GM23338 (cell line): ENCODE data around the gene EP300.

Experiments
- CREB1 ChIP-seq: fragments of 250-450 bp; sonication (Bioruptor Pico); IDR thresholded peaks from 2 replicates; pipeline ENCODE4 v1.5.0; 2020; ENCODE audit warnings: low read depth, mild to moderate bottlenecking, moderate library complexity
- EZH2 ChIP-seq: fragments of 200-600 bp; sonication (generic); IDR thresholded peaks from one replicate; pipeline ENCODE4 v1.8.0; 2017; ENCODE audit warnings: antibody characterized with exemption, mild to moderate bottlenecking, low read depth; ENCODE audit not compliant: unreplicated experiment
- EZH2phosphoT487 ChIP-seq: fragments of 200-600 bp; sonication (generic); IDR thresholded peaks from one replicate; pipeline ENCODE4 v1.8.1; 2018; ENCODE audit warnings: antibody characterized with exemption; ENCODE audit not compliant: unreplicated experiment
- JUNB ChIP-seq: IDR thresholded peaks from one replicate; pipeline ENCODE4 v1.6.1; 2016; ENCODE audit warnings: antibody characterized with exemption; ENCODE audit not compliant: unreplicated experiment
- POLR2AphosphoS5 ChIP-seq: IDR thresholded peaks from 2 replicates; pipeline ENCODE4 v1.6.1; 2016; ENCODE audit warnings: antibody characterized with exemption, low read depth
- REST ChIP-seq: IDR thresholded peaks from one replicate; pipeline ENCODE4 v1.6.1; 2018; ENCODE audit warnings: antibody characterized with exemption; ENCODE audit not compliant: unreplicated experiment
- TF ChIP-seq, protein P1 (sequence below), 2 experiments: fragments of 200-600 bp in 1 of 2; sonication (generic) in 1 of 2; conservative IDR thresholded peaks; 2 replicates each; pipeline versions ENCODE4 v1.5.1 to v1.6.1; 2016 to 2017; ENCODE audit warnings: antibody characterized with exemption in 2 of 2, low read depth in 2 of 2, mild to moderate bottlenecking in 2 of 2, moderate library complexity in 1 of 2

DNA sequence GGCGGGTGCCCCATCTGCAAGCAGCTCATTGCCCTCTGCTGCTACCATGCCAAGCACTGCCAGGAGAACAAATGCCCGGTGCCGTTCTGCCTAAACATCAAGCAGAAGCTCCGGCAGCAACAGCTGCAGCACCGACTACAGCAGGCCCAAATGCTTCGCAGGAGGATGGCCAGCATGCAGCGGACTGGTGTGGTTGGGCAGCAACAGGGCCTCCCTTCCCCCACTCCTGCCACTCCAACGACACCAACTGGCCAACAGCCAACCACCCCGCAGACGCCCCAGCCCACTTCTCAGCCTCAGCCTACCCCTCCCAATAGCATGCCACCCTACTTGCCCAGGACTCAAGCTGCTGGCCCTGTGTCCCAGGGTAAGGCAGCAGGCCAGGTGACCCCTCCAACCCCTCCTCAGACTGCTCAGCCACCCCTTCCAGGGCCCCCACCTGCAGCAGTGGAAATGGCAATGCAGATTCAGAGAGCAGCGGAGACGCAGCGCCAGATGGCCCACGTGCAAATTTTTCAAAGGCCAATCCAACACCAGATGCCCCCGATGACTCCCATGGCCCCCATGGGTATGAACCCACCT, 84.7 kb downstream of the EP300 start:
- no peak for TF ChIP-seq REST
- TF ChIP-seq EZH2phosphoT487: no peak
- TF ChIP-seq POLR2AphosphoS5: no peak
- TF ChIP-seq, protein P1, sequence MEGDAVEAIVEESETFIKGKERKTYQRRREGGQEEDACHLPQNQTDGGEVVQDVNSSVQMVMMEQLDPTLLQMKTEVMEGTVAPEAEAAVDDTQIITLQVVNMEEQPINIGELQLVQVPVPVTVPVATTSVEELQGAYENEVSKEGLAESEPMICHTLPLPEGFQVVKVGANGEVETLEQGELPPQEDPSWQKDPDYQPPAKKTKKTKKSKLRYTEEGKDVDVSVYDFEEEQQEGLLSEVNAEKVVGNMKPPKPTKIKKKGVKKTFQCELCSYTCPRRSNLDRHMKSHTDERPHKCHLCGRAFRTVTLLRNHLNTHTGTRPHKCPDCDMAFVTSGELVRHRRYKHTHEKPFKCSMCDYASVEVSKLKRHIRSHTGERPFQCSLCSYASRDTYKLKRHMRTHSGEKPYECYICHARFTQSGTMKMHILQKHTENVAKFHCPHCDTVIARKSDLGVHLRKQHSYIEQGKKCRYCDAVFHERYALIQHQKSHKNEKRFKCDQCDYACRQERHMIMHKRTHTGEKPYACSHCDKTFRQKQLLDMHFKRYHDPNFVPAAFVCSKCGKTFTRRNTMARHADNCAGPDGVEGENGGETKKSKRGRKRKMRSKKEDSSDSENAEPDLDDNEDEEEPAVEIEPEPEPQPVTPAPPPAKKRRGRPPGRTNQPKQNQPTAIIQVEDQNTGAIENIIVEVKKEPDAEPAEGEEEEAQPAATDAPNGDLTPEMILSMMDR (conservative IDR thresholded peaks at IDR 0.05; ENCODE audit: low read depth in 2 of 2): no peak
- TF ChIP-seq CREB1 (CRISPR knock-in tag): no peak
- no peak for TF ChIP-seq JUNB
- no peak for TF ChIP-seq EZH2
